HL-60 (cell line): ENCODE results near the gene TASP1.

Experiments used
- DNase-seq, 2 experiments: peaks; one replicate each; pipeline ENCODE4 v3.0.0-alpha.2; 2010 to 2020; ENCODE audit warnings: low read depth in 1 of 2, low spot score in 1 of 2
- H3K27ac ChIP-seq: fragments of 250-450 bp; sonication (Bioruptor Pico); replicated peaks from 2 replicates; pipeline ENCODE4 v1.5.1; 2020; ENCODE audit warnings: mild to moderate bottlenecking, moderate library complexity
- H3K27me3 ChIP-seq: fragments of 250-450 bp; sonication (Bioruptor Pico); 2 replicates; pipeline ENCODE4 v1.5.1; 2021; ENCODE audit warnings: mild to moderate bottlenecking, moderate library complexity; ENCODE audit not compliant: insufficient read depth, poor library complexity, severe bottlenecking
- H3K4me3 ChIP-seq: replicated peaks from 2 replicates; pipeline ENCODE4 v1.5.1; 2011; ENCODE audit warnings: mild to moderate bottlenecking, control low read depth, low read length; ENCODE audit not compliant: insufficient read depth
- GABPA ChIP-seq: IDR thresholded peaks from 2 replicates; pipeline ENCODE4 v1.6.1; 2012; ENCODE audit warnings: low read depth
- POLR2AphosphoS5 ChIP-seq: IDR thresholded peaks from 2 replicates; pipeline ENCODE4 v1.6.1; 2012; ENCODE audit warnings: low read depth
- REST ChIP-seq: IDR thresholded peaks from 2 replicates; pipeline ENCODE4 v1.6.1; 2012; ENCODE audit warnings: low read depth; ENCODE audit not compliant: insufficient replicate concordance
- SPI1 ChIP-seq: IDR thresholded peaks from 2 replicates; pipeline ENCODE4 v1.6.1; 2012; ENCODE audit warnings: low read depth, mild to moderate bottlenecking, borderline replicate concordance
- TF ChIP-seq, protein P1 (sequence below): IDR thresholded peaks from one replicate; pipeline ENCODE4 v1.5.1; 2011; ENCODE audit warnings: low read length, control low read depth, inconsistent platforms; ENCODE audit not compliant: insufficient read depth

The TASP1 gene

GRCh38 chr20:13510837-13511488, 127.8 kb downstream of the TASP1 start:
- TF ChIP-seq POLR2AphosphoS5, result no peak
- no peak for TF ChIP-seq SPI1
- no peak for TF ChIP-seq GABPA
- no peak for TF ChIP-seq REST
- TF ChIP-seq, protein P1, sequence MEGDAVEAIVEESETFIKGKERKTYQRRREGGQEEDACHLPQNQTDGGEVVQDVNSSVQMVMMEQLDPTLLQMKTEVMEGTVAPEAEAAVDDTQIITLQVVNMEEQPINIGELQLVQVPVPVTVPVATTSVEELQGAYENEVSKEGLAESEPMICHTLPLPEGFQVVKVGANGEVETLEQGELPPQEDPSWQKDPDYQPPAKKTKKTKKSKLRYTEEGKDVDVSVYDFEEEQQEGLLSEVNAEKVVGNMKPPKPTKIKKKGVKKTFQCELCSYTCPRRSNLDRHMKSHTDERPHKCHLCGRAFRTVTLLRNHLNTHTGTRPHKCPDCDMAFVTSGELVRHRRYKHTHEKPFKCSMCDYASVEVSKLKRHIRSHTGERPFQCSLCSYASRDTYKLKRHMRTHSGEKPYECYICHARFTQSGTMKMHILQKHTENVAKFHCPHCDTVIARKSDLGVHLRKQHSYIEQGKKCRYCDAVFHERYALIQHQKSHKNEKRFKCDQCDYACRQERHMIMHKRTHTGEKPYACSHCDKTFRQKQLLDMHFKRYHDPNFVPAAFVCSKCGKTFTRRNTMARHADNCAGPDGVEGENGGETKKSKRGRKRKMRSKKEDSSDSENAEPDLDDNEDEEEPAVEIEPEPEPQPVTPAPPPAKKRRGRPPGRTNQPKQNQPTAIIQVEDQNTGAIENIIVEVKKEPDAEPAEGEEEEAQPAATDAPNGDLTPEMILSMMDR, result no peak
- H3K27me3 ChIP-seq, result no peaks in the 10 kb centered on the region
- H3K4me3 ChIP-seq, result no peak overlapping the region
- H3K27ac ChIP-seq, result no peak overlapping the region
- no peak for DNase-seq

GRCh38 chr20:13507646-13508045, 131.1 kb downstream of the TASP1 start:
- Histone ChIP-seq H3K27me3 (no peaks in the 10 kb centered on the region), H3K27ac (no peak overlapping the region), H3K4me3 (no peak overlapping the region)
- TF ChIP-seq GABPA (no peak), REST (no peak), POLR2AphosphoS5 (no peak), SPI1 (no peak)
- TF ChIP-seq, protein P1, result no peak
- no peak for DNase-seq

- TF ChIP-seq POLR2AphosphoS5, result no peak
- TF ChIP-seq, protein P1, result no peak
- no peak for TF ChIP-seq REST
- TF ChIP-seq SPI1, result no peak
- TF ChIP-seq GABPA, result no peak
- Histone ChIP-seq H3K27me3 (no peaks in the 10 kb centered on the region), H3K4me3 (no peak overlapping the region), H3K27ac (no peak overlapping the region)
- no peak for DNase-seq
These were observed 137.2 kb downstream of the TASP1 start for GRCh38 chr20:13501500-13501899.
